Measurements from ENCODE around the gene CYB561A3. TPM values are rescaled to one million over a fixed set of nuclear protein-coding genes. Genes with fewer than 3 reads are reported as not detected.

Gene CYB561A3
- total RNA-seq, 1 donor: 62.5 TPM

DNA sequence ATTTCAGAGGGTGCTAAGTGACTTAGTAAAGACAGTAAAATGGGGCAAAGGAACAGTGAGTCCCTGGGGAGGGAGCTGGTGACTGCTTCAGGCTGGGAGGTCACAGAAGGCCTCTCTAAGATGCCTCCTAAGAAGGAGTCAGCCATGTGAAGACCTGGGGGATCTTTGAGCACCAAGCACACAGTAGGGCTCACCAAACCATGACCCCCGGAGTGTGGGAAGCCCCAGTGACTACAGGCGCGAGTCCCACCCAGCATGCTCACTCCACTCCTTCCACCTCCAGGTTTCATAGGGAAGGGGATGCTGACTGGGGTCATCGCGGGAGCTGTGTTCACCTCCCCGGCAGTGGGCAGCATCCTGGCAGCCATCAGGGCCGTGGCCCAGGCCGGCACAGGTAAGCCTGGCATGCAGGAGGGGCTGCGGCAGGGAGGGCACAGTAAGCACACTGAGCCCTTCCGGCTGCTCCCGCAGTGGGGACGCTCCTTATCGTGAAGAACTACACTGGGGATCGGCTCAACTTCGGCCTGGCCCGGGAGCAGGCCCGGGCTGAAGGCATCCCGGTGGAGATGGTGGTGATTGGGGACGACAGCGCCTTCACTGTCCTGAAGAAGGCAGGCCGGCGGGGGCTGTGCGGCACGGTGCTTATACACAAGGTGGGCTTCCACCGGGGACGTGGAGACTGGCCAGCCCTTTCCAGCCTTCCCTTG lies 22.7 kb downstream of the CYB561A3 start:
- DNase-seq (ENCODE audit: low read depth): no peak
- TF ChIP-seq, protein P1, sequence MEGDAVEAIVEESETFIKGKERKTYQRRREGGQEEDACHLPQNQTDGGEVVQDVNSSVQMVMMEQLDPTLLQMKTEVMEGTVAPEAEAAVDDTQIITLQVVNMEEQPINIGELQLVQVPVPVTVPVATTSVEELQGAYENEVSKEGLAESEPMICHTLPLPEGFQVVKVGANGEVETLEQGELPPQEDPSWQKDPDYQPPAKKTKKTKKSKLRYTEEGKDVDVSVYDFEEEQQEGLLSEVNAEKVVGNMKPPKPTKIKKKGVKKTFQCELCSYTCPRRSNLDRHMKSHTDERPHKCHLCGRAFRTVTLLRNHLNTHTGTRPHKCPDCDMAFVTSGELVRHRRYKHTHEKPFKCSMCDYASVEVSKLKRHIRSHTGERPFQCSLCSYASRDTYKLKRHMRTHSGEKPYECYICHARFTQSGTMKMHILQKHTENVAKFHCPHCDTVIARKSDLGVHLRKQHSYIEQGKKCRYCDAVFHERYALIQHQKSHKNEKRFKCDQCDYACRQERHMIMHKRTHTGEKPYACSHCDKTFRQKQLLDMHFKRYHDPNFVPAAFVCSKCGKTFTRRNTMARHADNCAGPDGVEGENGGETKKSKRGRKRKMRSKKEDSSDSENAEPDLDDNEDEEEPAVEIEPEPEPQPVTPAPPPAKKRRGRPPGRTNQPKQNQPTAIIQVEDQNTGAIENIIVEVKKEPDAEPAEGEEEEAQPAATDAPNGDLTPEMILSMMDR (IDR thresholded peaks at IDR 0.05; ENCODE audit: insufficient read depth, low read length): no peak

DNA sequence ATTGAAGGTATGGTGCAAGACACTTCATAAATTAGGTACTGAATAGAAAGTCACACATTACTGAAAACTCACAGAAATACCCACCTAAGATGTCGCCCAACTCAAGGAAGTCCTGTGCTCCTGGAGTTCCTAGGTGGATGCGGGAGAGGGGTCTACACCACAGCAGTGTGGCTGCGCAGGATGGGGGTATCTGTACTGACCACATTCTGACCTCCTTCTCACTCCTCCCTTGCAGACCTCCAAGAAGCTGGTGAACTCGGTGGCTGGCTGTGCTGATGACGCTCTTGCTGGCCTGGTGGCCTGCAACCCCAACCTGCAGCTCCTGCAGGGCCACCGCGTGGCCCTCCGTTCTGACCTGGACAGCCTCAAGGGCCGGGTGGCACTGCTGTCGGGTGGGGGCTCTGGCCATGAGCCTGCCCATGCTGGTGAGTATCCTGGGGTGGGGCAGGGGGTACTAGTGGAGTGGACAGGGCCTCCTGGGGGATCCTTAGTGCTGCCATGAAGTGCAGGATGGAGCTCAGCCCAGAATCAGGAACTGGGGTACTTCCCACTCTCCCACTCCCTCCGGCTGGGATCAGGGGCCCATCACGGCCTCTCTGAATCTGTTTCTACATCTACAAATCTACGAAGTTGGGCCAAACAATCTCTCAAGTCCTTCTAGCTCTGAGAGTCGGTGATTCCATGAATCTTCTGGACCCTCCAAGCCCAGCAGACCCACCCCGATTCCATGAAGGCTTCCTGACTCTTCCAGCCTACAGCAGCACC lies 23.8 kb downstream of the CYB561A3 start:
- H3K4me3 ChIP-seq (ENCODE audit: low read depth, low read length): no peak overlapping the region
- DNase-seq (ENCODE audit: low read depth): no peak
- TF ChIP-seq, protein P1 (IDR thresholded peaks at IDR 0.05; ENCODE audit: insufficient read depth, low read length): no peak

More for the DNA sequence above, 22.7 kb downstream of the CYB561A3 start:
- H3K4me3 ChIP-seq (ENCODE audit: low read depth, low read length): no peak overlapping the region

DNA sequence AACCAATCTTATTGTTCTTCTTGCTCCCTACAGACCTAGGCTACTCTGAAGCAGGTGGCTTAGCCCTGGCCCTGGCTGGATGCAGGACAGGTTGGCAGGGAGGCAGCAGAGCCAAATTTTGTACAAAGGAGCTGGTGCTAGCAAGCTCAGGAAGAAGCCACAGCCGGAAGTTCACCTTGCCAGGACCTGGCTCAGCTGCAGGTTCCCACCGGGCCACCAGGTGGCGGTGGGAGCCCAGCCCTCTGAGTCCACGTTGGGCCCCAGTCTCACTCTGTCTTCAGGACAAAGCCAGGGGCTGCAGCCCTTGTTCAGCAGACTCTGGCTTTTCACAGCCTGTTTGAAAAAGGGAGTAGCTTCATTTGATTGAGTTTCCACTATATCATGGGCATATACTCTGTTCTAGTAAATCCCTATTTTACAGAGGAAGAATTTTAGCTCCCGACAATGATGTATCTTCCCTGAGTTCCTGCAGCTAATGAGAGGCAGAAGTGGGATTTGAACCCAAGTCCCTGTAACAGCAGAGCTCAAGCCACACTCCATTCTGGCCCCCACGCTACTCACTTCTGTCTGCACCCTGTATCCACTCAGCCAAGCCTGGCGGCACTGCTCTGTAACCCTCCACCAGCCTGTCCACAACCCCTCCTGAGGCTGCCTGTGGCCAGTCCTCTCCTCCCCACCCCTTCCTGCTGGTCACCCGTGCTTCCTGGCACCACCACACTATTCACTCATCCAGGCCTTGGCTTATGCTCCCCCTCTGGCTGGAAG lies 25.3 kb downstream of the CYB561A3 start:
- TF ChIP-seq, protein P1 (IDR thresholded peaks at IDR 0.05; ENCODE audit: insufficient read depth, low read length): peak; percentile 98
- peak; percentile 77 for DNase-seq (ENCODE audit: low read depth)
- H3K4me3 ChIP-seq (ENCODE audit: low read depth, low read length): no peak overlapping the region

DNA sequence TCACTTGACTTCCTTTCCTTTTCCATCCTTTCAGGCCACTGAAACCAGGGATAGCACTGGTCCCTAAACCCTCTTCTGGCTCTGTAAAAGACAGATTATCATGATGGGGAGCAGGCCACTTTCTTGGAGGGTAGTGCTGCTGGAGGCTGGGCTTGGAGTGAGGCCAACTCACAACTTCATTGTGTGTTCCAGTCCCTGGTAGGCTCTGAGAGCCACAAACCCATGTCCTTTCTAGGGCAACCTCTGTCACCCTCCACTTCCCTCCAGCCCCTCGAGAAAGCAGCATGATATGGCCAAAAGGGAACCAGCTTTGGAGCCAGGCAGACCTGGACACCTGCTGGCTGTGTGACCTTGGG lies 26.3 kb downstream of the CYB561A3 start:
- TF ChIP-seq, protein P1 (IDR thresholded peaks at IDR 0.05; ENCODE audit: insufficient read depth, low read length): no peak
- peak; percentile 47 for DNase-seq (ENCODE audit: low read depth)
- H3K4me3 ChIP-seq (ENCODE audit: low read depth, low read length): no peak overlapping the region

DNA sequence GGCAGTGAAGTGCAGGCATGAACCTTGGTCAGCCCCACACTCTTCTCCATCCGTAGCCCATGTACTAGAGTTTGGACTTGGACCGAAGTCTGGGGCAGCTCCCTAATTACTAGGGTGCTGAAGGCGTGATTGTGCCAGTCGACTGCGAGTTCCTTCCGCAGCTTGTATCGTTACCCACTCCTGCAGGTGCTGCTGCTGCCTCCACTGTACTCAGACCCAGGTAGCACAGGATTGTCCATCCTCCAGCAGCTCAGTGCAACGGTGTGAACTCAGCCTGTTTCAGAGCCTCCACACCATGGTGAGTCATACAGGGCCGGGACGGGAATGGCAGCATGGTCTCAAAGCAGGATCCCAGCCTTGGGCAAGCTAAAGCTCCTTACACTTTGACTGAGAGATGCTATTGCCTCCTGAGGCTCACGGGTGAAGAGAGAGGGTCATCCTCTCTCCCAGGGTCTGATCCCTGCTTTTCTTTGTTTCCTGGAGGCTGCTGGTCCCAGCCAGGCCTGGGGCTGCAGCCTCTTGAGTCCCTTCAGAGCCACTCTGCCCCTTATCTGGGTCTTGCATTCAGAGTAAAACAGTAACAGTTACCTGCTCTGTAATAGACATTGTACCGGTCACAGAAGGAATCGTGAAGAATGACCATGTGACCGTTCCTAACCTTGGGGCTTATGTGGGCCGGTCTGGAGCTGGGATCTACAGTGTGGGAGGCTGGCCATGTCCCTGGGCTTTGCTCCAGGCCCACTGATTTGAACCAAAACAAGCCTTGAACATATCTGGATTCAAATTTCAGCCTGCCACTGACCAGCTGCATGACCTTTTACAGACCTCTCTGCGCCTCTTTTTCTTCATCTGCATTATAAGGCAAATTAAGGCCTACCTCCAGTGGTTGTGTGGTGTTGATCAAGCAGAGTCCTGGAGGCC lies 27.0 kb downstream of the CYB561A3 start:
- DNase-seq (ENCODE audit: low read depth): peak; percentile 53
- TF ChIP-seq, protein P1 (IDR thresholded peaks at IDR 0.05; ENCODE audit: insufficient read depth, low read length): no peak
- no peak overlapping the region for H3K4me3 ChIP-seq (ENCODE audit: low read depth, low read length)

Measured in fibroblast of the aortic adventitia (primary cell).